Stimulated activated CD8-positive, alpha-beta memory T cell treated with anti-CD3 and anti-CD28 coated beads, Interleukin-4, amount 100 ng/mL, for 24 hours (primary cell): Measurements from ENCODE around the gene STPG3.

Experiments used
- DNase-seq: peaks from one replicate; pipeline ENCODE4 v3.0.0-alpha.2; 2020; ENCODE audit warnings: low read depth

The STPG3 gene

DNA sequence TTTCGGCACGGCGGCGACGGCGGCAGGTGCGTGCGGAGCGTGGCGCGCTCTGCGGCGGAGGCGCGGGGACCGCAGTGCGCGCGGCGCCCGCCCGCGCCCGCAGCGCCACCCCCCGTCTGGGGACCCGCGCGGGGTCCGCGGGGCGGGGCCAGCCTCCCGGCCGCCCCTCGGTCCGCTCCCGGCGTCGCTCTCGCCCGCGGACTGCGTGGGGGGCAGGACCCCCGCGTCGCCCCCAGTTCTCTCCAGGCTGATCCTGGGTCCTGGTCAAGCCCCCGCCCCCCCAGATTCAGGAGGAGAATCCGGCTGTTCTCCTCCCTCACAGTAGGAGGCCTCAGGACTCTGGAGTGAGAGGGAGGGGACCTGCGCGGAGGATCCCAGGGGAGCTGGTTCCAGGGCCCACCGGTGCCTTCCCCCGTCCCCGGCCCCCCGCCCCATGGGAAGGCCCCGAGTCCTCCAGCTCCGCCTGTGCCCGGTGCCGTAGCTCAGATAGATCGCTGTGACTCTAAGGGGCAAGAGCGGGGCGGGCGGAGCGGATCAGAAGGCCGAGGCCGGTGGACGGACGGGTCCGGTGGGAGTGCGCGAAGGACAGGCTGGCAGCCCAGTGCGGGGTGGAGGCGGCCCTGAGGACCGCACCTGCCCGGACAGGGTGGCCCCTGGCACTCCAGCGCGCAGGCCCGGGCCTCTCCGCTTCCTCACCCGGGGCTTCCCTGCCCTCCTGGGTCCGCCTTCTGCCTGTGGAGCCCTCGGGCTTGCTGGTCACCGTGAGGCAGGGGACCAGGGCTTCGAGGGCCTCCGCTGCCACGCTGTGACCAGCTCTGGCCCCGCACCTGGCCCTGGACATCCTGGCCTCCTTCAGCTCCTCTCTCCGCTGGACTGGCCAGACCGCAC is 28.7 kb upstream of the STPG3 start, which contains the start of gene RNF208:
Gene RNF208, minus strand, starts transcription at position 51 of the 888 bp plus-strand sequence. CDS start 1,028 bp downstream, outside the sequence.
- no peak for DNase-seq

DNA sequence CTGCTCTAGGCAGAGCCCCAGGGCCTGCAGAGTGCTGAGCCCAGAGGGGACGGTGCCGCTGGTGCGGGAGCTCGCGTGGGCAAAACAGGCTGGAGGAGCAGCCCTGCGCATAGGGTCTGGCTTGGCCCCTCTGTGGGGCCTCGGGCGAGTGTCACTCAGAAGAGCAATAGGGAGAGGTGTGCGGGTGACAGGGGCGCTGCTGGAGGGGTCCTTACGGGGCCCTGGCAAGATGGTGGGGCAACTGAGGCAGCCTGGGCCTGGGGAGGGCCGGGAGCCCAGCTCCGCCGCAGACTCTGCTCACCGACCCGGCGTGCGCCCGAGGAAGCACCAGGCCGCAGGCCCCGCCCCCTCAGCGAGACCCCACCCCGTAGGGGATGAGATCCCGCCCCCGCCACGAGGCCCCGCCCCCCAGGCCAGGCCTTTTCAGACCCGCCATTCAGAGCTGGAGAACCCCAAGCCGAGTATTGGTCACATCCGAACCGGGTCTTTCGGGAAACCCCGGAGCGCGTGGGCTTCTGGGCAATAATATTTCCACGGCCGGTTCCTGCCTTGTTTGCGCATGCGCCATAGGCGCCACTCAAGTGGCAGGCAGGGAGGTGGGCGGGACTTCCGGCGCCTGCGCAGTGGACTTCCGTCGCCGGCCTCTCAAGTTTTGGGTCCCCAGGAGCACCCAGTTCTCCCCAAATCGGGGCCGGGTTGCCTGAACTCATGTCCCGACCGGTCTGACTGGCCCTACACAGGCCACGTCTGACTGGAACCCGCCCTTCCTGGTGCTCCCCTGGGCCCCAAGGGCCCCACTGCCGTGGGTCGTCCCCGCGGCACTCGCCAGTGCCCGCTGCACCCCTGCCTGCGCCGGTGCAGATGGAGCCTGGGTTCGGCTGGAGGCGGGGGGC is 27.8 kb upstream of the STPG3 start:
- DNase-seq = peak; percentile 97

DNA sequence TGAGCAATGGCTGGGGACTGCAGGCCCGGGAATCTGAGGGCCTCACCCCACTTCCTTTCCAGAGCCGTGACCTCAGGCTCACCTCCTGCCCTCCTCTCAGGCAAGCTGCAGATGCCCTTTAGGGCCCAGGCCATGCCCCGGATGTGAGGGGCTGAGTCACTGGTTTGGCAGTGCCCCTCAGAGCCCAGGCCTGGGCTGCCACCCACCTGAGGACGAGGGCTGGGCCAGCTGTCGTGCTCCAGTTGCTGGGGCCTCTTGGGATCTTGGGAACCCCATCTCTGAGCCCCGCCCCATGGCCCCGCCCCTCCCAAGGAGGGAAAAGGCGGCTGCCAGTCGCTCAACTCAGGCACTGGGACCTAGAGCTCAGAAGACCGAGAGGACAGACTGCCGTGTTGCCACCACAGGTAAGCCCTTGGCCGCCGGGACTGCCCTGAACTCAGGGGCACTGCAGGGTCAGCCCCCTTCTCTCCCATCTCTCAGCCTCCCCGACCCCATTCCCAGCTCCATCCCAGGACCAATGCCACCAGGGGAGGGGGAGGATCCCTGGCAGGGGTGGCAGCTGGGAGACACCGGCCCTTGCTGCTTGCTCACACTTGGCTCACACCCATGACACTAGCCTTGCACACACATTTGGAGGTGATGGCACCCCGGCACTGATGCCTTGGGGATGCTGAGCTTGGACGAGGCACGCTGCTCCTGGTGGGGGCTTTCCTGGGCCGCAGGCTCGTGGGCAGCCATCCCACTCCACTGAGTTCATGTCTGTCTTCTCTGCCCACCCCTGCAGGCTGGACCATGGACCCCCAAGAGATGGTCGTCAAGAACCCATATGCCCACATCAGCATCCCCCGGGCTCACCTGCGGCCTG is 26.0 kb upstream of the STPG3 start, which contains the start of gene CYSRT1:
Gene CYSRT1, plus strand, starts transcription at position 345 of the 865 bp plus-strand sequence. Its CDS starts 448 bp downstream, at position 793.
- DNase-seq = no peak

DNA sequence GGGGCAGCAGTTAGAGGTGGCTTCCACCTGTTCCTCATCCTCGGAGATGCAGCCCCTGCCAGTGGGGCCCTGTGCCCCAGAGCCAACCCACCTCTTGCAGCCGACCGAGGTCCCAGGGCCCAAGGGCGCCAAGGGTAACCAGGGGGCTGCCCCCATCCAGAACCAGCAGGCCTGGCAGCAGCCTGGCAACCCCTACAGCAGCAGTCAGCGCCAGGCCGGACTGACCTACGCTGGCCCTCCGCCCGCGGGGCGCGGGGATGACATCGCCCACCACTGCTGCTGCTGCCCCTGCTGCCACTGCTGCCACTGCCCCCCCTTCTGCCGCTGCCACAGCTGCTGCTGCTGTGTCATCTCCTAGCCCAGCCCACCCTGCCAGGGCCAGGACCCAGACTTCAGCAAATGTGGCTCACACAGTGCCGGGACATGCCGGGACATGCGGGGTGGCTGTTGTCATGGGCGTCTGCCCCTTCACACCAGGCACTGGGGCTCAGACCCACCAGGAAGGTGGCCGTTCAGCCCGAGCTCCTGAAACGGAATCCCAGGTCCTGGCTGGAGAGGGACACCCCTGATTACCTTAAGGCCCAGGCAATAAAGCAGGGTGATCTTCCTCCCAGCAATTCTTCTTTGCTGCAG is 25.3 kb upstream of the STPG3 start:
- DNase-seq = no peak

DNA sequence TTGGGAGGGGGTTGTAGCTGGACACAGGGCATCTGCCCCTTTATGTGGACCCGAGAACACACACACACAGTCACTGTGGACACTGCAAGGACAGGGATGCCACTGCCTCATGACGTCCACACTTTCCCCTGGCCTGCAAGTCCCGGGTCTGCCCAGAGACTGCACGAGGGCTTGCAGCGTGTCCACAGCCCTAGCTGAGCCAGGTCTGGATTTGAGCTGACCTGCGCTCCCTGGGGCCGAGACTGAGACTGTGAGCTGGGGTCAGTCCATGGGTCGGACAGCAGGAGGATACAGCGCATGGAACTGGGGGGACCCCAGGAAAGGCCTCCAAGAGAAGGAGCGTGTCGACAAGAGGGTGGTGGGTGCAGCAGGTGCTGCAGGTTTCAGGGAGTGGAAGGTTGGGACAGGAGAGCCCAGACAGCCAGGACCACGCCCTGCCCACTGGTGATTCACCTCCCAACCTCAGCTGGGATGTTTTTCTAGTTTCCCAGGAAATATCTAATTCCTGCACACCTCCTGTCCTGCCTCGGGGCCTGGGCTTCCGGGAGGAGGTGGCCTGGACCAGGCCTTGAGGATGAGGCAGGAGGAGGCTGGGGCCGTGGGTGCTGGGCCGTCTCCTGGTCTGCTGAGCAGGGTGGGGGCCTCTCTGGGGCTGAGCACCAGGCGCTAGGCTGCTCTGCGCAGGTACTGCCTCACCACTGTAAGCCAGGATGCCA is 24.6 kb upstream of the STPG3 start:
- no peak for DNase-seq

DNA sequence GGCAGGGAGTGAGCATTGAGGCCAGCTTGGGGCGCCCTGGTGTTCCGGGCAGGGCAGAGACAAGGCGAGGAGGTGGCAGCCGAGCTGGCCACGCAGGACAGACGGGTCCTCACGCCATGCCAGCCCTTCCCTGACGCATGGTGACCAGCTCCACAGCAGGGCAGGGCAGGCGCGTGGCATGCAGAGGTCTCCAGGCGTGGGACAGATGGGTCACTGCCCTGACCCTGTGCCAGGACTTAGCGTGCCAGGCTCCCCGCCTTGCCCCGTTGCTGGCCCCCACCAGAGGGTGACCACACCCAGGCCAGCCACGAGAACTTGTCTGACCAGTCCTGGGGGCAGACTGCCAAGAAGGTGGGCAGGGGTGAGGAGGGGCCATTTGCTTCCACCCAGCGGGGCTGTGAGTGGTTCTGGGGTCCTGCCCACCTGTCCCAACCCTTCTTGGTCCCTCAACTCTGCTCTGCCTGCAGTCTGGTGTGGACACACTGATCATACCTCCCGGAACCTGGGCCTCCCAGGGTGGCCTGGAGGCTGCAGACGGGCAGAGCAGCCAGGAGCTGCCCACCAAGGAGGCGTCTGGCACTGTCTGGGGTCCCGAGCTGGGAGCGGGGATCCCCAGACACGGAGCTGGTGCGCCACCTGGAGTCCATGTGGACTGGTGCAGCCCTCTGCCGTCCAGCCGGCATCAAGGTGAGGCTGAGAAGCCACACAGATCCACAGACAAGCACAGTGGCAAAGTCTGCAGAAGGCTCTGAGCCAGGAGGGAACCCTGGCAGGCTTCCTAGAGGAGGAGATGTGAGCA is 23.8 kb upstream of the STPG3 start, which contains the start of gene RNF224:
Gene RNF224, plus strand, starts transcription at position 449 of the 799 bp plus-strand sequence. CDS start 834 bp downstream, outside the sequence.
- DNase-seq = peak; percentile 75

DNA sequence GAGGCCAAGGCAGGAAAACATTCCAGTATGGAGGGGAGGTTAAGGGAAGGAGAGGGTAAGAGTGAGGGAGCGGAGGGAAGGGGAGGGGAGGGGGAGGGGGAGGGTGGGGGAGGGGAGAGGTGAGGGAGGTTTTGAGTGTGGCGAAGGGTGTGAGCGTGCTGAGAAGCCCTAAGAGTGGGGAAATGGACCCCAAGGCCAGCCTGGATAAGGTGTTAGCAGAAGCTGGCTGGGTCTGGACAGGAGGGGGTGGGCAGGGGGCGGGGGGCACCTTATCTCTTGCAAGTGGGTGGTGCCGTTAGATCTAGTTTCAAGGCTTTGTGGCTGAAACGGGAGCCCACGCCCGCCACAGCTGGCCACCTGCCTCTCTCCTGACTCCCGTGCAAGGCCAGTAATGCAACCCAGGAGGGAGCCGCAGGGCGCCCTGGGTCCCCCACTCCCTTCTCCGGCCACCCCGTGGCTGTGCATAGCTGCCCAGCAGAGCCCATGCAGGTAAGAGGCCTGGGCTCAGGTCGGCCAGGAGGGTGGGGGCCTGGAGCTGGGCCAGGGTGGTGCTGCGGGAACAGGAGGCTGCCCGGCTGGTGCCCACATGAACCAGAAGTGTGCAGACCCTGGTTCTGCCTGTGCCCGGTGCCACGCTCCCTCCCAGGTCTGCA is 23.1 kb upstream of the STPG3 start:
- DNase-seq = no peak

DNA sequence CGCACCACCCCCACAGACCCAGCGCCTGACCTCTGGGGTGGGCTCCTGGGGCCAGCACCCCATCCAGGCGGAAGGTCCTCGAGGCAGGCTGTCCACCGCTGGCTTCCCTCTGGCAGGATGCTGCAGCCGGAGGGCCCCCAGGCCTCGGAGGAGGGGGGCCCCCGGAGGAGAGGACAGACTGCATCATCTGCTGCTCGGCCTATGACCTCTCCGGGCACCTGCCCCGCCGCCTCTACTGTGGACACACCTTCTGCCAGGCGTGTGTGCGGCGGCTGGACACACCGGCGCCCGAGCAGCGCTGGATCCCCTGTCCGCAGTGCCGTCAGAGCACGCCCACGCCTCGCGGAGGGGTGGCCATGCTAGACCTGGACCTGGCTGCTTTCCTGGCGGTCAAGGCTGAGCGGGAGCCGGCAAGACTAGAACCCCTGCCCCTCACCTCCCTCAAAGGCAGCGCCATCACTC is 22.5 kb upstream of the STPG3 start:
- no peak for DNase-seq

DNA sequence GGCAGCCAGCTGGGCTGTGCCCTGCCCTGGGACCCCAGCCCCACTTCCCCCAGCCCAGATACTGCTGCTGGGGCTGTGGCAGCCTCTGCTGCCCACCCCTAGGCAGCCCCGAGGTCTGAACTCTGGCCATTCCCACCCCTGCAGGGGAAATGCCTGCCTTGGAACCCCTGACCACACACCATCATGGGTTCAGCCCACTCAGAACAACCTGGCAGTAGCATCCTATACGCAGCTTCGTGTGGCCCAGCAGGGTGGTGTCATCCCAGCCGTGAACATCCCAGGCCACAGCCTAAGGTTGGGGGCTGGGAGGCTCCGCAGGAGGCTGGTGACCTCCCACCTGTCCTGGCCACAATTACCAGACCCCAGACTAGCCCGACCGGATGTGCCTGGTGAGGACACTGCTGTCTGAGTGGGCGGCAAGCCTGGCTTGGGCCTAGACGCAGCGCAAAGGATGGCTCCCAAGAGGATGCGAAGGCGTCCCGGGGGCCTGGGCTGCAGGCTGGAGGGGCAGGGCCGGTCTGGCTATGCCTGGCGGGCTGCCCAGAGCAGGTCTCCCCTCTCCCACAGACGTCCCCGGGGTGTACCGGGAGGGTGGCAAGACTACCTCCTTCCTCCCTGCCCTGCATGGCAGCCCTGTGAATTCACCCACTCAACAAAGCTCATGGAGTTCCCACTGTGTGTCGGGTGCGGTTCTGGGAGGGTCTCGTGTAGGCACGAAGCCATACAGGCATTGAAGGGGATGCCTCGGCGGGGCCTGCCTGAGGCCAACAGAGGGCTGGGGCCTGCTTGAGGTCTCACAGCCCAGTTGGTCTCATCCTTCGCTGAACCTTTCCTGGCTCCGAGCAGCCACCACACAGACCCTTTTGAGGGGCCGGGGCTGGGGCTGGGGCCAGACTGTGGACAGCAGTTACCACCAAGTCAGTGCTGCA is 21.9 kb upstream of the STPG3 start:
- no peak for DNase-seq

DNA sequence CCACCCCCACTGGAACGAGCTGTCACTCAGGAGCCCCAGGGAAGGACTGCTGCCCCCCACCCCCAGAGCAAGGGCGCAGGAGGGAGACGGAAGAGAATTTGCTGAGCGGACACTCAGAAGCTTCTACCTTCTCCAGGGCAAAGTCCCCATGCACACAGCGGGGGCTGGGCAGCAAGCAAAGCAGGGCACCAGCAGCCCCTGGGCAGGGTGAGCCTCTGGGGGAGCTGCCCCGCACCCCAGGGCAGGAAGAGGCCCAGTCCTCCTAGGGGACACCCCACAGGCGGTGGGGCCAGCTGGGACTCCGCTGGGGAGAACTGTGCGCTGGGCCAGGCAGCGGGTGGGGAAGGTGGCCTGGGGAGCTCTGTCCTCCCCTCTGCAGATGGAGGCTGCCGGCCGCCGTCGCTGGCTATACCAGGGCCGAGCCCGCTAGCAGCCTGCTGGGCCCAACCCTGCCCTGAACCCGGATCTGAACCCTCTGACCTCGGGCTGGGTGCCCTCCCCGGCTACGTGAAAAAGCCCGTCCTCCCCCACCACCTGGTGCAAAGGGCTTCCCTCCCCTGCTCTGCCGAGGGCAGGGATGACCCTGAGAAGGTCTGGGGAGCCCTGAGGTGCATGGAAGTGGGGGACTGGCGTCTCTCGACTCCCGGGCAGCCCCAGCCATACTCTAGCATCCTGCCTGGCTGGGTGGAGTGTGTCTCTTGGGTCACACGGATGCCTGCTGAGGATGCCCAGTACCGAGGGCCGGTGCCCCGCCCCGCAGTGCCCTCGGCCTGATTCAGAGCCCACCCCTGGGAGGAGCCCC is 21.0 kb upstream of the STPG3 start:
- DNase-seq = no peak

DNA sequence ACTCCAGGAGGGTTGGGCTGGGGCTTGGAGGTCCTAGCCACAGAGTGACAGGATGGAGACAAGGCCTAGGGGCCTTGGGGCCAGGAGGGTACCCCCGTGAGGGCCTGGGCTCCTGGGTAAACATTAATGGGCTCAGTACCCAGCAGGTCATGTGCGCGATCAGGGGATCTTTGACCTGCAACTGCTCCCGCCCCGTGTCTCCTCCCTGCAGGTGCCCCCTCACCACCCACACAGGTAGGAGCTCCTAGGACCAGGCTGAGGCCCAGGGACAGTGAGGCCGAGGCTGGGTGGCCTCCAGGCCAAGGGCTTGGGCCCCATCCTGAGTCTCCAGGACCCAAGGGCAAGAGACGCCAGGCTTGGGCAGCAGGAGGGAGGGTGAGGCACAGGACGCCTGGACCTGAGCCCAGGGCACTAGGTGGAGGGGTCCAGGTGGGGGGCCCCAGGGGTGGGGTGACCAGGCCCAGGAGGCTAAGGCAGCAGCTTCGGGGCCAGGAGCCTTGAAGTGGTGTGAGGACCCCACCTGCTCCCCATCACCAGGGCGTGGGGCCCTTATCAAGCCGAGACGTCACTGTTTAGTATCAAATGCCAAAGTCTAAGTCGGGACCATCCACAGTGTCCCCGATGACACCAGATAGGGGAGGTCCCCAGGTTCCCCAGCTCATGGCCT is 20.2 kb upstream of the STPG3 start, which contains the start of gene SLC34A3:
Gene SLC34A3, plus strand, starts transcription at position 197 of the 667 bp plus-strand sequence. CDS start 802 bp downstream, outside the sequence.
- DNase-seq = no peak

DNA sequence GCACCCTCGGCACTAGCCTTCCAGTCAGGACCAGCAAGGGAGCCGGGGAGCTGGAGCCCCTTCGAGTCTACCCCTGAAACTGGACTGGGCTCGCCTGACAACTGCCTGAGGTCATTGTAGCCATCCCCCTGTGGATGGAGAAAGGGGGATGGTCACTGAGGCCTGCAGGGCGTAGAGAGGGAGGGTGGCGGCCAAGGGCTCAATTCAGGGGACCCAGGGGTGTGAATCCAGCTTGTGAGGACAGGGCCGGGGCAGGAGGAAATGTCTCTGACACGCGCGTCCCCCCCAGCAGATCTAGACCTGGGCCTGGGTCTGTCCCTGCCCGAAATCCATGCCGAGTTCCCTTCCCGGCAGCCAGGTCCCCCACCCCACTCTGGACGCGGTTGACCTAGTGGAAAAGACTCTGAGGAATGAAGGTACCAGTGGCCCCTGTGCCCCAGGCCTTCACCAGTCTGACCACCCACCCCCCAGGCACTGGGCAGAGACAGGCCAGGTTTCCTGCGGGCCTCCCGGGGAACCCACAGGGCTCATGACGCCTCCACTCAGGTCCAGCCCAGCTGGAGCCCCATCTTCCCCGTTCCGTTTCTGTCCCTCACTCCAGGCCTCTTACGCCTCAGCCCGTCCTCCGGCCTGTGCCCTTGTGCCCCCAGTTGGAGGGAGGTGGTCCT is 19.6 kb upstream of the STPG3 start:
- no peak for DNase-seq

DNA sequence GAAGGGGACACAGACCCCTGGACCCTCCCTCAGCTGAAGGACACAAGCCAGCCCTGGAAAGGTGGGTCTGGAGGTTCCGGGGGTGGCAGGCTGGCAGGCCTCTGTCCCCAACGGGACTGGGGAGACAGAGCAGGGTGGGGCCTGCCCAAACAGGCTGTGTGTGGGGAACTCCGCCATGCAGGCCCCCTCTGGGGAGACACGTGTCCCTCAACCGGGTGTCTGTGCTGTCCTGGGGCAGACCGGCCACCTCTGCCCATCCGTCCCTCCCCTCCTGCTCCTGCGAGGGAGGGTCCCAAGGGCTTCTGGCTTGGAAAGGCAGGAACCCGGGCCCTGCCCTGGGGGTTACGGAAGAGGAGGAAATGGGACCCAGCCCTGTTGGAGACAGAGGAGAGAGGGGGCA is 19.0 kb upstream of the STPG3 start:
- DNase-seq = no peak

DNA sequence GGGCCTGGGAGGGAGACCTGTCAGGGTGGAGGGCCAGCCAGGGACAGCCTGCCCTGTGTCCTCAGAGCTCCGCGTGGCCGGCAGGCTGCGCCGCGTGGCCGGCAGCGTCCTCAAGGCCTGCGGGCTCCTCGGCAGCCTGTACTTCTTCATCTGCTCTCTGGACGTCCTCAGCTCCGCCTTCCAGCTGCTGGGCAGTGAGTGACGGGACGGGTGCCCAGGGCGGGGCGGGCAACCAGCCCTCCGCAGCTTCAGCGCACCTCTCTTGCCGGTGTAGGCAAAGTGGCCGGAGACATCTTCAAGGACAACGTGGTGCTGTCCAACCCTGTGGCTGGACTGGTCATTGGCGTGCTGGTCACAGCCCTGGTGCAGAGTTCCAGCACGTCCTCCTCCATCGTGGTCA is 18.6 kb upstream of the STPG3 start:
- no peak for DNase-seq

DNA sequence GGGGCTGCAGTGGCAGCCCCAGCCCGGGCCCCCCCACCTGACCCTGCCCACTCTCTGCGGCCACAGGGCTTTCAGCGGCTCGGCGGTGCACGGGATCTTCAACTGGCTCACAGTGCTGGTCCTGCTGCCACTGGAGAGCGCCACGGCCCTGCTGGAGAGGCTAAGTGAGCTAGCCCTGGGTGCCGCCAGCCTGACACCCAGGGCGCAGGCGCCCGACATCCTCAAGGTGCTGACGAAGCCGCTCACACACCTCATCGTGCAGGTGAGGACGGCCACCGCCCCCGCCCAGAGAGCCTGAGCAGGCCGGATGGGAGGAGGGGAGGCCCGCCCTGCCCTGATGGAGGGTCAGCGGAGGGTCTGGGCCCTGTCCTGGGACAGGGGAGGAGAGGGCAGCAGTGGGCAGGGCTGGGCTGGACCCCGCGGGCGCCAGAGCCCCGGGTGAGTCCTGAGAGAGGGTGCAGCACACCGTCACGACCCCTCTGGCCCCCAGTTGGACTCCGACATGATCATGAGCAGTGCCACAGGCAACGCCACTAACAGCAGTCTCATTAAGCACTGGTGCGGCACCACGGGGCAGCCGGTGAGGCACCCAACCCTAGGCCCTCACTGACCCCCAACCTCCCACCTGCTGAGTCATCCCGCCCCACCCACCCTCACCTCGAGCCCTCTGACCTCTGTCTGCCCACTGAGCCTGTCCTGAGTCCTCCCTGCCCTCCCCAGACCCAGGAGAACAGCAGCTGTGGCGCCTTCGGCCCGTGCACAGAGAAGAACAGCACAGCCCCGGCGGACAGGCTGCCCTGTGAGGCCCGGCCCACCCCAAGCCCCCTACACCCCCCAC is 17.7 kb upstream of the STPG3 start:
- no peak for DNase-seq
